Measurements from ENCODE around the gene CNTN4.

Gene CNTN4

DNA sequence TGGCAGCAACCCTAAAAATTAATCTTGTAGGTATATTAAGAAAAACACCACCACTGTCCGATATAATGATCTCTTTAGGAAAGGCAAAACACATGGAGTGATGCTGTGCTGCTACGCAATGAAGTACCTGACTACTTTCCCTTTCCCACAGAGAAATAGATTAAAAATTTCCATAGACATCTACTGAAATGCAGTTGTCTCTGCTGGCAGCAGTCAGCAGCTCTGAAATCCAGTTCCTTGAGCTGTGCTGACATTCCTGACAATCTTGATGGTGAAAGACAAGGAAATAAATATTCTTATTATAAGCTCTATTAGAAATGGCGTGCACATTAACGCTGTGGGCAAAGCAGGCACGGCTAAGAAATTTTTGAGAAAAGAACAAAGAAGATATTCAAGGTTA lies 723.9 kb downstream of the CNTN4 start:
- DNase-seq = no peak

GRCh38 chr3:2823031-2823430 lies 724.4 kb downstream of the CNTN4 start:
- no peak for DNase-seq

- no peak for DNase-seq
These were observed 725.0 kb downstream of the CNTN4 start for GRCh38 chr3:2823437-2824211.

- DNase-seq = no peak
These were observed 727.4 kb downstream of the CNTN4 start for GRCh38 chr3:2826036-2826435.

- DNase-seq = no peak
These were observed 727.8 kb downstream of the CNTN4 start for GRCh38 chr3:2826453-2826852.

DNA sequence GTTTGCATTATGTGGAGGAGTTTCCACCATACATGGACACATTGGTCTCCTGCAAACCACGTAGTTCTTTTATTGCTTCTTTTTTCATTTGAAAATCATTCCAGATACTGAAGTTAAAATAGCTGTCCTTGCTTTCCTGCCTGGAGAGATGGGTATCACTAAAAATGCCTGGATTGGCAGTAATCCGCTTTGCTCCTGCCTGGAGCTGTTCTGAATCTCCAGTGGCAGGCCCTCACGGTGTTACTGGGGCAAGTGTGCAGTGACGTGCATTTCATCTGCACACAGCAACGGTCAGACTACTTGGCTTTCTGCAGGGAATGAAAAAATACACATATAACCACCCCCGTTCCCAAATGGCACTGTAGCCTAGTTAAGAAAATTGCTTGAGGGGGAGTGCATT lies 738.6 kb downstream of the CNTN4 start:
- DNase-seq = no peak

DNA sequence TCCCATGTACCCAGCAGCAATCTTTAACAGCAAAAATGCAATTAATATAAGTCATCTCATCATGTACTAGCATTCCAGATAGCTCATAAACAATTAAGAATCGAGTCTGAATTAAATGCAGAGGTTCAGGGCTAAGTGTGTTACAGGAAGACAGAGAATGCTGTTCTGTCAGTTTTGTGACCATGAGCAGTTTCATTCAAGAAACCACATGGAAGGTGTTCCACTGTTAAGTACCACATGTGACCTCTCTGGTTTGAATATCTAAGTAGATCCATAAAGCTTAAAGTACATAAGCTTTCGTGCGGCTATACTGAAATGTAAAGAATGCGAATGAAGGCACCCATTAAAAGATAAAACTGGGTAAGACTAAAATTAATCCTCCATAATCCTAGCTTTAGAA lies 739.2 kb downstream of the CNTN4 start:
- DNase-seq = no peak

GRCh38 chr3:2838546-2839157 lies 740.0 kb downstream of the CNTN4 start:
- DNase-seq = no peak

GRCh38 chr3:2839876-2840275 lies 741.2 kb downstream of the CNTN4 start:
- DNase-seq = no peak

GRCh38 chr3:2847062-2847841 lies 748.6 kb downstream of the CNTN4 start:
- no peak for DNase-seq

- DNase-seq = no peak
These were observed 750.4 kb downstream of the CNTN4 start for GRCh38 chr3:2849092-2849491.

DNA sequence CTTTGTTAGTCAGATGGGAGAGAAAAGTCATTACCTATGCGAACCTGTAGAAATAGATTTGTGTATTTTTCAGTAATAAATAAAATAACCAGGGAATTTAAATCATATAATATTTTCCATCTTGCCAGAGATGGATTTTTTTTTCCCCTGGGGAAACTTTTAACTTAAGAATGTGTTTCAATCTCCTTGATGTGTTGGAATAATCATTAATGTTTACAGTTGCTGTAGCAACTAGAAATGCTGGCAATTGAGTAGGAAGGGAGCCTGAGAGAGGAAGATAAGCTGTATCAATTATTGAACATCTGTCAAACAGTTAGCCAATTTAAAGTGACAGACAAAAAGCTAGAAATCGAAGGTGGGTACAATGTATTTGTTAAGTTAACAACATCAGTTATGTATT lies 752.0 kb downstream of the CNTN4 start:
- no peak for DNase-seq

DNA sequence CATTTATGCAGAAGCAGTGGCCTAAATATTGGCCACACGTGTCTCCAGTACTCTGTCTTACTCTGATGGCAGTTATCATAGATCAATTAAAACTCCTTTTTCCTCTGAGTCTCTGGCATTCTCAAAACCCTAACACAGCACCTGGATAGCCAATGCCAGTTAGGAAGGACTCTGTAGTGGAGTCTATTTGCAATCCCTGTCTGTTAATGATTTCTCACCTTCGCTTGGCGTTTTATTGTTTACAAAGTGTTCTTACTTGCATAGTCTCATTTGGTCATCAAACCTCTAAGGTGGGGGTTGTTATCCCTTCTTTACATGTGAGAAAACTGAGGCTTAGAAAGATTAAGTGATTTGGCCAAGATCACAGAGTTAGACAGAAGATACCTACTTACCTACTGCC lies 752.7 kb downstream of the CNTN4 start:
- no peak for DNase-seq

DNA sequence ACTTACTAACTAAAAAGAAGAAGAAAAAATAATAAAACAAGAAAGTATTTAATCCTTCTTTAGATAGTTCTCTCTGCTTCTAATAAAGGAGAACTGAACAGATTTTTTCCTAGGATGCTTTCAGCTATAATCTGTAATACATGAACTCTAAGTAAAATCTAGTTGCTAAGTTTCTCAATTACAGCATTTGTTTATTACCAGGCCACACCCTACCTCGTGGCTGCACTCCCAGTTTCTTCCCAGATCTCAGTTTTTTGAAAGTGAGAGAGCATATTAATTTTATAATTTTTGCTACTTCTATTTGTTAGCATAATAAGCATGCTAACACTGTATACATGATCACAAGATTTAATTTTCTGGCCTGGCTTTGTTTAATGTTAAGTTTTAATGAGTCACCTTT lies 753.2 kb downstream of the CNTN4 start:
- DNase-seq = no peak

GRCh38 chr3:2853651-2854050 lies 755.0 kb downstream of the CNTN4 start:
- DNase-seq = no peak

DNA sequence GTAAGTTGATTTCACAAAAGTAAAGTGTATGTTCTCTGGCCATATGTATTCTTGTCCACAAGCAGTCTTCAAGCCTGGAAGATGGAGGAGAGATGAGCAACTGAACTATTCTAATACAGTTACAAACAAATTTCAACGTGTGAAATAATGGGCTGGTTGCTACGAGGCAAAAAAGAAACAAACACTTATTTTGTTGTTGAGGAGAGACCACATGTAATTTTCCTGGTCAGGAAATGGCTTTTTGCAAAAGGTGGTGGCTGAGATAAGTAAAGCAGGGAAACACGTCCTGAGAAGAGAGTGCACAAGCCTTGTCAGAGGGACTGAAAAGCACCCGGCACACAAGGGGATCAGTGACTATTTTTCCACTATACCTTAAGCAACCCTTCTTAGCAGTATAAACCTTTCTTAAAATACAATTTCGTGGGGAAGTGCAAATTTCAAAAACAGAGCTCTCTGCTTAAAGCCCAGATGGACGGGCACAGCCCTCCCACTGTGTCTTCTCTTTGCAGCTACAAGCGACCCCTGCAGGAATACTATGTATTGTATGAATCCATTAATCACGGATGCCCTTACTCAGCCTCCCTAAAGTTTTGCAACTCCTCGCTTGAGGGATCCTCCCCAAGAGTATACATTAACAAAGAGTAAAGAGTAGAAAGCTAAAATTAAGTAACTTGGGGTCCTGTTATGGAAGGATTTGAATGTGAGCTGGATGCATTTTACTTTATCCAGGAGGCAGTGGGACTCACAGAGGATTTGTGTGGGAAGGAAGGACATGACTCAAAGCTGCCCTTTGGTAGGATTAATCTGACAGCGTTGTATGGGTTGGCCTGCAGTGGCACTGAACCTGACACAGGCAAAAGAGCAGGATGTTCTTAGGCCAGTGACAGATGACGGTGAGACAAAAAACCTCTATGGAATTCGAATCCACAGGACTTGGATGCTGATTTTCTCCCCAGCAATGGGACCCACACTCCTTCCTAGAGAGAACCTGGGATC lies 757.8 kb downstream of the CNTN4 start:
- DNase-seq = peak; percentile 20

GRCh38 chr3:2860626-2861025 lies 762.0 kb downstream of the CNTN4 start:
- DNase-seq = no peak

GRCh38 chr3:2861120-2861519 lies 762.5 kb downstream of the CNTN4 start:
- no peak for DNase-seq

GRCh38 chr3:2861920-2862319 lies 763.3 kb downstream of the CNTN4 start:
- DNase-seq = no peak

DNA sequence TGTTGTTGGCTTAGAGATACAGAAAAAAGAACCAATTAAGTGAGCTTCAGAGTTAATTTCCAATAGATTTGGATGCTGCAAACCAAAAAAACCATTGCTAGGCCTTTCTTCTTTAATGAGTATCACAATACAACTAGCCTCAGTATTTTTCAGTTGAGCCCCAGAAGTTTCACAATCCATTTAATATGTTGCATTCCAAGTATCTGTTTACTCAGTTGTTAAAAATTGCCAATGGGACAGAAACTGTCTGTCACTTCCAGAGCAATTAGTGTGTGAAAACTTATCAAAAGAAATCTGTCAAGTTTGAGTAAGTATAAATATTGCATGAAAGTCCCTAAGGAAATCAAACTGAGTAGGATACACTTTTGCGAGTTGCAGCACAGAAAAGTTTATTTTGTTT lies 763.7 kb downstream of the CNTN4 start:
- DNase-seq = no peak

DNA sequence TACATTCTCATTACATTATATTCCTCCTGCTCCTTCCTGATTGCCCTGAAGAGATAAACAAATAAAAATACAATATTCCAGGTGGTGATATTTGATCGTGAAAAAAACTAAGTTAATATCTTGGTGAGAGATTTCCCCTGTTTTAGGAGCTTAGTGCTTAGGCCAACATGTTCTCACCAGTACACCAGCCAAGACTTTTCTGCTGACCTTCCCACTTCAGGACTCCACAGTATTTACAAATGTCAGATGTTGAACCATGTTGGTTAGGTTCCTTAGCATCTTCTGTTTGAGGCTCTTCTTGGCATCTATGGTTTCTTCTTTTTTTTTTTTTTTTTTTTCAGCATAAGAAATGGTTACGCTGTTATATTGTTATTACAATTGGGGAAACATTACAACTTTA lies 764.5 kb downstream of the CNTN4 start:
- no peak for DNase-seq

GRCh38 chr3:2869905-2870304 lies 771.2 kb downstream of the CNTN4 start:
- DNase-seq = no peak
